SK-N-MC (cell line): ENCODE results near the gene UBQLN4.

ENCODE experiments used
- EZH2 ChIP-seq: fragments of 200-600 bp; sonication (generic); IDR thresholded peaks from one replicate; pipeline ENCODE4 v1.6.1; 2017; ENCODE audit warnings: antibody characterized with exemption
- FOXP2 ChIP-seq: optimal IDR thresholded peaks from 2 replicates; pipeline ENCODE3; 2011; ENCODE audit warnings: mild to moderate bottlenecking, moderate library complexity; ENCODE audit not compliant: insufficient read depth; ENCODE audit errors: extremely low read length, control extremely low read depth
- POLR2AphosphoS5 ChIP-seq: IDR thresholded peaks from 2 replicates; pipeline ENCODE4 v1.6.1; 2012; ENCODE audit warnings: mild to moderate bottlenecking, low read depth, low read length, borderline replicate concordance

GRCh38 chr1:156001021-156001661 lies 52.5 kb downstream of the UBQLN4 start:
- TF ChIP-seq EZH2 (no peak), POLR2AphosphoS5 (no peak), FOXP2 (no peak)
